RPMI7951 (cell line): Measurements from ENCODE around the gene WDR4. TPM values are rescaled to one million over a fixed set of nuclear protein-coding genes. Genes with fewer than 3 reads are reported as not detected.
"Not testable (repeated sequence)": the region's sequence is repeated elsewhere in the genome, so short reads cannot be mapped to it uniquely, and the experiment has no call there.

Experiments
- DNase-seq: peaks from one replicate; pipeline ENCODE4 v3.0.0-alpha.2; 2012; ENCODE audit warnings: low read depth
- total RNA-seq: library from RNA; depleted of rRNA; stranded (reverse); fragments of >200 nt; shearing (Covaris generic); gene quantifications from 2 replicates; pipeline ENCODE4 v1.2.3, GENCODE V29; 2014

Gene WDR4
- total RNA-seq, 1 experiment from 2014 or later, result 4.8 TPM

- DNase-seq, result no peak
These were observed 25.7 kb downstream of the WDR4 start for GRCh38 chr21:42853621-42854020.

- DNase-seq, result no peak
These were observed 26.3 kb downstream of the WDR4 start for GRCh38 chr21:42852925-42853570.

- no peak for DNase-seq
These were observed 27.3 kb downstream of the WDR4 start for GRCh38 chr21:42851812-42852665.

GRCh38 chr21:42850866-42851391, 28.4 kb downstream of the WDR4 start:
- no peak for DNase-seq

- no peak for DNase-seq
These were observed 28.9 kb downstream of the WDR4 start for GRCh38 chr21:42850463-42850862.

- no peak for DNase-seq
These were observed 29.5 kb downstream of the WDR4 start for GRCh38 chr21:42849759-42850412.

- DNase-seq, result no peak
These were observed 30.2 kb downstream of the WDR4 start for GRCh38 chr21:42848932-42849758.

- not testable (repeated sequence) for DNase-seq
These were observed 31.0 kb downstream of the WDR4 start for GRCh38 chr21:42848144-42848931.

GRCh38 chr21:42847726-42848125, 31.6 kb downstream of the WDR4 start:
- no peak for DNase-seq

GRCh38 chr21:42847051-42847707, 32.2 kb downstream of the WDR4 start:
- no peak for DNase-seq

- no peak for DNase-seq
These were observed 33.1 kb downstream of the WDR4 start for GRCh38 chr21:42846221-42846620.

GRCh38 chr21:42845296-42845965, 33.9 kb downstream of the WDR4 start:
- no peak for DNase-seq

- DNase-seq, result no peak
These were observed 34.8 kb downstream of the WDR4 start for GRCh38 chr21:42844411-42845113.

- DNase-seq, result no peak
These were observed 36.3 kb downstream of the WDR4 start for GRCh38 chr21:42843056-42843455.

GRCh38 chr21:42841916-42842655, 37.3 kb downstream of the WDR4 start:
- not testable (repeated sequence) for DNase-seq

GRCh38 chr21:42841156-42841915, 38.0 kb downstream of the WDR4 start:
- no peak for DNase-seq

GRCh38 chr21:42840411-42841155, 38.8 kb downstream of the WDR4 start:
- DNase-seq, result no peak
